DMS114 treated with DMSO at 0.1 percent for 48 hours (cell line): ENCODE data around the gene PALLD.

Source experiments
- DNase-seq: peaks from one replicate; lab custom pipeline; 2025; ENCODE audit not compliant: unreplicated experiment; lab: John Stamatoyannopoulos, UW

PALLD gene

GRCh38 chr4:168666531-168666930 is 169.7 kb downstream of the PALLD start:
- DNase-seq, result no peak

GRCh38 chr4:168667376-168667775 is 170.5 kb downstream of the PALLD start:
- no peak for DNase-seq

GRCh38 chr4:168667921-168668320 is 171.1 kb downstream of the PALLD start:
- DNase-seq, result no peak

GRCh38 chr4:168673476-168673875 is 176.6 kb downstream of the PALLD start:
- no peak for DNase-seq

GRCh38 chr4:168674077-168674747 is 177.4 kb downstream of the PALLD start:
- DNase-seq, result no peak

- no peak for DNase-seq
Observed at GRCh38 chr4:168674866-168675265, 178.0 kb downstream of the PALLD start.

- DNase-seq, result no peak
Observed at GRCh38 chr4:168677063-168677462, 180.2 kb downstream of the PALLD start.

- DNase-seq, result no peak
Observed at GRCh38 chr4:168677879-168678278, 181.0 kb downstream of the PALLD start.

GRCh38 chr4:168678751-168679366 is 182.0 kb downstream of the PALLD start:
- no peak for DNase-seq

GRCh38 chr4:168679397-168679796 is 182.5 kb downstream of the PALLD start:
- no peak for DNase-seq

- DNase-seq, result no peak
Observed at GRCh38 chr4:168679819-168680218, 183.0 kb downstream of the PALLD start.

GRCh38 chr4:168682898-168683500 is 186.1 kb downstream of the PALLD start:
- no peak for DNase-seq

- DNase-seq, result no peak
Observed at GRCh38 chr4:168683595-168683994, 186.7 kb downstream of the PALLD start.

GRCh38 chr4:168685136-168685809 is 188.4 kb downstream of the PALLD start:
- DNase-seq, result no peak

GRCh38 chr4:168688584-168688983 is 191.7 kb downstream of the PALLD start:
- DNase-seq, result no peak

- DNase-seq, result no peak
Observed at GRCh38 chr4:168689791-168690190, 192.9 kb downstream of the PALLD start.

- no peak for DNase-seq
Observed at GRCh38 chr4:168690199-168690598, 193.3 kb downstream of the PALLD start.

- no peak for DNase-seq
Observed at GRCh38 chr4:168691631-168692369, 194.9 kb downstream of the PALLD start.

GRCh38 chr4:168693750-168694490 is 197.1 kb downstream of the PALLD start:
- no peak for DNase-seq

- DNase-seq, result no peak
Observed at GRCh38 chr4:168694667-168695066, 197.8 kb downstream of the PALLD start.

- no peak for DNase-seq
Observed at GRCh38 chr4:168695288-168695687, 198.4 kb downstream of the PALLD start.
